GM23338 (cell line): Measurements from ENCODE around the gene LRRC28. TPM values are rescaled to one million over a fixed set of nuclear protein-coding genes. Genes with fewer than 3 reads are reported as not detected.

Experiments
- ATAC-seq: fragments of 200-7000 bp; cut with Tn5 transposase; 3 replicates; pipeline ENCODE4 v1.9.1; 2020
- DNase-seq: peaks from one replicate; pipeline ENCODE4 v3.0.0-alpha.2; 2015; ENCODE audit warnings: low spot score
- H2AFZ ChIP-seq: fragments of 200-600 bp; sonication (generic); 2 replicates; pipeline ENCODE4 v1.8.0; 2016; ENCODE audit warnings: antibody characterized with exemption, mild to moderate bottlenecking, moderate library complexity
- H3F3A ChIP-seq: fragments of 200-600 bp; sonication (generic); replicated peaks from 2 replicates; pipeline ENCODE4 v1.8.0; 2017; ENCODE audit warnings: antibody characterized with exemption, mixed run types, low read depth
- H3K27ac ChIP-seq: fragments of 200-600 bp; sonication (generic); 2 replicates; pipeline ENCODE4 v1.6.1; 2016; ENCODE audit warnings: low read depth
- H3K27me3 ChIP-seq: fragments of 200-600 bp; sonication (generic); 2 replicates; pipeline ENCODE4 v1.8.0; 2016; ENCODE audit warnings: mild to moderate bottlenecking, mixed run types, moderate library complexity; ENCODE audit not compliant: insufficient read depth
- H3K36me3 ChIP-seq: fragments of 200-600 bp; sonication (generic); 2 replicates; pipeline ENCODE4 v1.8.0; 2016; ENCODE audit warnings: mild to moderate bottlenecking; ENCODE audit not compliant: insufficient read depth
- H3K4me1 ChIP-seq: fragments of 200-600 bp; sonication (generic); 2 replicates; pipeline ENCODE4 v1.8.0; 2016; ENCODE audit warnings: mild to moderate bottlenecking, moderate library complexity; ENCODE audit not compliant: insufficient read depth
- H3K4me2 ChIP-seq: fragments of 200-600 bp; sonication (generic); 2 replicates; pipeline ENCODE4 v1.7.1; 2017; ENCODE audit warnings: mixed run types
- H3K4me3 ChIP-seq: fragments of 200-600 bp; sonication (generic); 2 replicates; pipeline ENCODE4 v1.6.1; 2016; ENCODE audit warnings: mixed run types
- H3K79me2 ChIP-seq: fragments of 200-600 bp; sonication (generic); replicated peaks from 2 replicates; pipeline ENCODE4 v1.8.0; 2017; ENCODE audit warnings: mild to moderate bottlenecking; ENCODE audit not compliant: insufficient read depth
- H3K9me2 ChIP-seq: fragments of 200-600 bp; sonication (generic); 2 replicates; pipeline ENCODE4 v1.8.0; 2017; ENCODE audit not compliant: insufficient read depth
- H4K20me1 ChIP-seq: fragments of 200-600 bp; sonication (generic); replicated peaks from 2 replicates; pipeline ENCODE4 v1.8.0; 2017; ENCODE audit warnings: mild to moderate bottlenecking; ENCODE audit not compliant: insufficient read depth
- H3K27ac Mint-ChIP-seq: 2 replicates; pipeline ENCODE4 v1.8.0; 2020; ENCODE audit warnings: inconsistent platforms, mild to moderate bottlenecking, moderate library complexity, mixed read lengths
- H3K27me3 Mint-ChIP-seq: 3 replicates; pipeline ENCODE4 v1.8.0; 2022; ENCODE audit warnings: low read depth, mild to moderate bottlenecking, moderate library complexity, mixed read lengths, inconsistent platforms; ENCODE audit not compliant: insufficient read depth, poor library complexity
- H3K36me3 Mint-ChIP-seq: 3 replicates; pipeline ENCODE4 v1.8.0; 2021; ENCODE audit warnings: low read depth, mild to moderate bottlenecking, inconsistent platforms, moderate library complexity, mixed read lengths
- H3K4me1 Mint-ChIP-seq: 3 replicates; pipeline ENCODE4 v1.8.0; 2020; ENCODE audit warnings: mild to moderate bottlenecking, inconsistent platforms, mixed read lengths
- H3K4me3 Mint-ChIP-seq: 3 replicates; pipeline ENCODE4 v1.8.0; 2021; ENCODE audit warnings: moderate library complexity, mild to moderate bottlenecking, inconsistent platforms, mixed read lengths
- H3K9me3 Mint-ChIP-seq: 3 replicates; pipeline ENCODE4 v1.8.0; 2020; ENCODE audit warnings: moderate library complexity, mild to moderate bottlenecking, inconsistent platforms, mixed read lengths
- NANOG ChIP-seq: IDR thresholded peaks from 2 replicates; pipeline ENCODE4 v1.6.1; 2016; ENCODE audit warnings: antibody characterized with exemption, borderline replicate concordance
- STAT1 ChIP-seq: IDR thresholded peaks from one replicate; pipeline ENCODE4 v1.6.1; 2016; ENCODE audit warnings: antibody characterized with exemption; ENCODE audit not compliant: unreplicated experiment
- ZNF462 ChIP-seq: fragments of 250-450 bp; sonication (Bioruptor Pico); IDR thresholded peaks from 2 replicates; pipeline ENCODE4 v1.5.0; 2020; ENCODE audit warnings: mild to moderate bottlenecking, moderate library complexity
- polyA plus RNA-seq: library from polyadenylated mRNA; unstranded; fragments of >200 nt; fragmentation: Nextera tagmentation; extraction: Ambion mirVana; gene quantifications from 2 replicates; pipeline ENCODE4 v1.2.1, GENCODE V29; 2016
- total RNA-seq: library from RNA; depleted of rRNA; stranded (reverse); fragments of >200 nt; shearing (Covaris generic); gene quantifications from 2 replicates; pipeline ENCODE4 v1.2.3, GENCODE V29; 2014
- TF ChIP-seq, protein P1 (sequence below), 2 experiments: fragments of 200-600 bp in 1 of 2; sonication (generic) in 1 of 2; conservative IDR thresholded peaks; 2 replicates each; pipeline versions ENCODE4 v1.5.1 to v1.6.1; 2016 to 2017; ENCODE audit warnings: antibody characterized with exemption in 2 of 2, low read depth in 2 of 2, mild to moderate bottlenecking in 2 of 2, moderate library complexity in 1 of 2

LRRC28 gene
- total and polyA plus RNA-seq, 2 experiments from 2014 or later, result 12.9 to 28.4 TPM

DNA sequence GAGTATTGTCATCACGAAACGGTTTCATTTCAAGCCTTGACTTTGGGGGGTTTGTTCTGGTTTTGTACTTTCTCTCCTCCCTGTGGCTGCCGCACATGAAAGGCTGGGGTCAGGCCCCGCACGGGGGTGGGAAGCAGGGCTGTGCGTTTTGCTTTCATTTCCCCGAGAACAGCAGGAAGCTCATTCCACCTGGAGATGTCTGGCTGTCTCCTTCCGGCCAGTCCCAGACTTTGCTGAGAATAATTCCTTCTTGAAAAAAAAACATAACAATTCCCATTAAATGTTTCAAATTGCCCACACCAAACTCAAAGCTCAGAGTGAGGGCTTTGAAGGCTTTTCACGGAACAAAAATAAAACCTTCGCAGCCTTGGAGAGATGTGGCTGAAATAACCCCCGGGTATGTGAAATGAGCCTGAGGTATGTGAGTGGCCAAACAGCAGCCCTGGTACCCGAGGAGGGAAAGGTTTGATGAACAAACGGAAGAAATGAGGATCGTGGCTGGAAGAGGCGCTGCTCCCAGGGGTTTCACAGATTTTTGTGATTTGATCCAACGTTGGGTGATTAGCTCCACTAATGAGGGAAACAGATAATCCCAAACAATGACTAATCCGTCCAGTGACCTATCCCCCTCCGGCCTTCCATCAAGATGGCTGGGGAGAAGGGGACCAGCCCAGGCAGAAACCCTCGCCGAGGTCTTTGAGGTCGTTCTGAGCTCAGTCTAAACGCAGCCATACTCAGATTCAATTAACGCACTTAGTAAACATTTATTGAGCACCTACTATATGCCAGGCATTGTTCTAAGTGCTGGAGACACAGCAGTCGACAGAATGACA is 187.6 kb downstream of the LRRC28 start (continued):
- TF ChIP-seq ZNF462, result no peak
- no peak for TF ChIP-seq STAT1

GRCh38 chr15:99439524-99439835 is 188.2 kb downstream of the LRRC28 start:
- H3K4me3 Mint-ChIP-seq, result no peak overlapping the region
- Histone ChIP-seq H3K4me2 (no peak overlapping the region), H3K27me3 (no peaks in the 10 kb centered on the region), H3K4me1 (0 out of 2 replicates have a peak, but pooled peaks cover 10% of the 10 kb centered on the region), H2AFZ (0 out of 2 replicates have a peak overlapping the region, but pooled peaks have one; percentile 0), H3K79me2 (no peaks in the 10 kb centered on the region), H3K36me3 (no peaks in the 10 kb centered on the region), H3K27ac (no peak overlapping the region), H3F3A (no peaks in the 10 kb centered on the region), H4K20me1 (no peaks in the 10 kb centered on the region), H3K9me2 (no peaks in the 10 kb centered on the region), H3K4me3 (no peak overlapping the region)
- H3K36me3 Mint-ChIP-seq, result no peaks in the 10 kb centered on the region; the same call in 2 of the 3 replicates
- DNase-seq, result no peak
- no peak overlapping the region for H3K27ac Mint-ChIP-seq
- peaks cover 20% of the 10 kb centered on the region for H3K4me1 Mint-ChIP-seq
- H3K27me3 Mint-ChIP-seq, result peaks cover 15% of the 10 kb centered on the region
- TF ChIP-seq NANOG, result no peak
- TF ChIP-seq, protein P1, sequence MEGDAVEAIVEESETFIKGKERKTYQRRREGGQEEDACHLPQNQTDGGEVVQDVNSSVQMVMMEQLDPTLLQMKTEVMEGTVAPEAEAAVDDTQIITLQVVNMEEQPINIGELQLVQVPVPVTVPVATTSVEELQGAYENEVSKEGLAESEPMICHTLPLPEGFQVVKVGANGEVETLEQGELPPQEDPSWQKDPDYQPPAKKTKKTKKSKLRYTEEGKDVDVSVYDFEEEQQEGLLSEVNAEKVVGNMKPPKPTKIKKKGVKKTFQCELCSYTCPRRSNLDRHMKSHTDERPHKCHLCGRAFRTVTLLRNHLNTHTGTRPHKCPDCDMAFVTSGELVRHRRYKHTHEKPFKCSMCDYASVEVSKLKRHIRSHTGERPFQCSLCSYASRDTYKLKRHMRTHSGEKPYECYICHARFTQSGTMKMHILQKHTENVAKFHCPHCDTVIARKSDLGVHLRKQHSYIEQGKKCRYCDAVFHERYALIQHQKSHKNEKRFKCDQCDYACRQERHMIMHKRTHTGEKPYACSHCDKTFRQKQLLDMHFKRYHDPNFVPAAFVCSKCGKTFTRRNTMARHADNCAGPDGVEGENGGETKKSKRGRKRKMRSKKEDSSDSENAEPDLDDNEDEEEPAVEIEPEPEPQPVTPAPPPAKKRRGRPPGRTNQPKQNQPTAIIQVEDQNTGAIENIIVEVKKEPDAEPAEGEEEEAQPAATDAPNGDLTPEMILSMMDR (conservative IDR thresholded peaks at IDR 0.05; ENCODE audit: low read depth in 2 of 2), result no peak
- no peak for ATAC-seq
- H3K9me3 Mint-ChIP-seq, result no peaks in the 10 kb centered on the region
